DND-41 (cell line): Measurements from ENCODE around the gene ARRB1.

Experiments used
- ATAC-seq: fragments of 200-7000 bp; cut with Tn5 transposase; 3 replicates; pipeline ENCODE4 v1.9.1; 2021; ENCODE audit warnings: low read depth; ENCODE audit not compliant: insufficient read depth
- DNase-seq: peaks from one replicate; pipeline ENCODE4 v3.0.0-alpha.2; 2020
- H2AFZ ChIP-seq: 2 replicates; pipeline ENCODE4 v1.6.0; 2012; ENCODE audit warnings: low read depth, low read length
- H3K27ac ChIP-seq: 2 replicates; pipeline ENCODE4 v1.5.1; 2012; ENCODE audit warnings: low read length, inconsistent platforms
- H3K27me3 ChIP-seq: fragments of 200-600 bp; sonication (generic); 2 replicates; pipeline ENCODE4 v1.6.0; 2012; ENCODE audit warnings: low read length, mild to moderate bottlenecking, inconsistent platforms; ENCODE audit not compliant: insufficient read depth, poor library complexity
- H3K36me3 ChIP-seq: 2 replicates; pipeline ENCODE4 v1.5.1; 2012; ENCODE audit warnings: low read length, inconsistent platforms; ENCODE audit not compliant: insufficient read depth
- H3K4me1 ChIP-seq: 2 replicates; pipeline ENCODE4 v1.5.1; 2012; ENCODE audit warnings: mild to moderate bottlenecking, low read length; ENCODE audit not compliant: insufficient read depth
- H3K4me2 ChIP-seq: 2 replicates; pipeline ENCODE4 v1.6.0; 2012; ENCODE audit warnings: mild to moderate bottlenecking, moderate library complexity, low read length, inconsistent platforms; ENCODE audit not compliant: insufficient read depth
- H3K4me3 ChIP-seq, 2 experiments: fragments of 200-600 bp in 1 of 2; shearing (Covaris generic) in 1 of 2; 2 replicates each; pipeline ENCODE4 v1.5.1; 2012 to 2016; ENCODE audit warnings: inconsistent platforms in 2 of 2, low read length in 2 of 2, mild to moderate bottlenecking in 2 of 2, low read depth in 1 of 2, moderate library complexity in 1 of 2
- H3K79me2 ChIP-seq: 2 replicates; pipeline ENCODE4 v1.6.0; 2012; ENCODE audit warnings: low read length, inconsistent platforms; ENCODE audit not compliant: insufficient read depth
- H3K9ac ChIP-seq: 2 replicates; pipeline ENCODE4 v1.6.0; 2012; ENCODE audit warnings: low read depth, mild to moderate bottlenecking, inconsistent platforms, low read length, moderate library complexity
- H3K9me3 ChIP-seq: 2 replicates; pipeline ENCODE4 v1.5.1; 2012; ENCODE audit warnings: low read length, moderate library complexity, mild to moderate bottlenecking, inconsistent platforms; ENCODE audit not compliant: insufficient read depth, severe bottlenecking
- H4K20me1 ChIP-seq: 2 replicates; pipeline ENCODE4 v1.6.0; 2012; ENCODE audit warnings: low read length; ENCODE audit not compliant: insufficient read depth
- CTCF ChIP-seq: IDR thresholded peaks from 2 replicates; pipeline ENCODE4 v1.5.1; 2012; ENCODE audit warnings: borderline replicate concordance, low read length, moderate library complexity, mild to moderate bottlenecking; ENCODE audit not compliant: poor library complexity, severe bottlenecking; ENCODE audit errors: extremely low read depth
- EZH2 ChIP-seq: IDR thresholded peaks from 3 replicates; pipeline ENCODE4 v1.6.1; 2012; ENCODE audit warnings: borderline replicate concordance, low read depth, mild to moderate bottlenecking, moderate library complexity, low read length, inconsistent platforms; ENCODE audit not compliant: severe bottlenecking

The ARRB1 gene

GRCh38 chr11:75328426-75329277 lies 22.8 kb downstream of the ARRB1 start:
- peak overlapping the region; percentile 99 for H3K27ac ChIP-seq

GRCh38 chr11:75326439-75326810 lies 25.0 kb downstream of the ARRB1 start:
- Histone ChIP-seq H3K36me3 (no peaks in the 10 kb centered on the region), H3K9ac (no peak overlapping the region), H4K20me1 (0 out of 2 replicates have a peak, but pooled peaks cover 3% of the 10 kb centered on the region), H3K27ac (no peak overlapping the region), H3K79me2 (peaks cover 15% of the 10 kb centered on the region), H3K4me2 (no peak overlapping the region), H3K4me3 (no peak overlapping the region), H3K9me3 (no peaks in the 10 kb centered on the region), H2AFZ (no peak overlapping the region), H3K4me1 (peaks cover 29% of the 10 kb centered on the region), H3K27me3 (no peaks in the 10 kb centered on the region)
- DNase-seq (no peak), ATAC-seq (no peak)
- TF ChIP-seq EZH2 (no peak), CTCF (no peak)

More at GRCh38 chr11:75328426-75329277, 22.8 kb downstream of the ARRB1 start:
- TF ChIP-seq EZH2, result no peak
- TF ChIP-seq CTCF, result peak; percentile 85
- H3K4me2 ChIP-seq, result peak overlapping the region; percentile 65
- H3K4me1 ChIP-seq, result peaks cover 29% of the 10 kb centered on the region
- H3K27me3 ChIP-seq, result no peaks in the 10 kb centered on the region
- ATAC-seq, result peak; percentile 93
- peak overlapping the region; percentile 52 for H3K9ac ChIP-seq
- DNase-seq, result peak; percentile 84
- peak overlapping the region; percentile 82 for H2AFZ ChIP-seq
- peak overlapping the region in 1 of 2 experiments; percentile 49; a peak in 2 of 4 replicates for H3K4me3 ChIP-seq
- H3K9me3 ChIP-seq, result no peaks in the 10 kb centered on the region
- H4K20me1 ChIP-seq, result no peaks in the 10 kb centered on the region
- peaks cover 19% of the 10 kb centered on the region for H3K79me2 ChIP-seq
- no peaks in the 10 kb centered on the region for H3K36me3 ChIP-seq

- no peaks in the 10 kb centered on the region for H3K9me3 ChIP-seq
- no peaks in the 10 kb centered on the region for H3K27me3 ChIP-seq
- H3K4me3 ChIP-seq, result no peak overlapping the region
- no peak for TF ChIP-seq CTCF
- TF ChIP-seq EZH2, result no peak
- peaks cover 15% of the 10 kb centered on the region for H3K79me2 ChIP-seq
- peaks cover 29% of the 10 kb centered on the region for H3K4me1 ChIP-seq
- ATAC-seq (peak; percentile 40), DNase-seq (peak; percentile 52)
- no peak overlapping the region for H2AFZ ChIP-seq
- H4K20me1 ChIP-seq, result peaks cover 3% of the 10 kb centered on the region; the same call in 1 of the 2 replicates
- no peak overlapping the region for H3K9ac ChIP-seq
- no peaks in the 10 kb centered on the region for H3K36me3 ChIP-seq
- no peak overlapping the region for H3K4me2 ChIP-seq
- H3K27ac ChIP-seq, result no peak overlapping the region
Observed at GRCh38 chr11:75325713-75326438, 25.6 kb downstream of the ARRB1 start.
